GM23338 (cell line): ENCODE measurements around the gene CALCR. TPM values are rescaled to one million over a fixed set of nuclear protein-coding genes. Genes with fewer than 3 reads are reported as not detected.

Source experiments
- ATAC-seq: fragments of 200-7000 bp; cut with Tn5 transposase; 3 replicates; pipeline ENCODE4 v1.9.1; 2020
- DNase-seq: peaks from one replicate; pipeline ENCODE4 v3.0.0-alpha.2; 2015; ENCODE audit warnings: low spot score
- H2AFZ ChIP-seq: fragments of 200-600 bp; sonication (generic); 2 replicates; pipeline ENCODE4 v1.8.0; 2016; ENCODE audit warnings: antibody characterized with exemption, mild to moderate bottlenecking, moderate library complexity
- H3F3A ChIP-seq: fragments of 200-600 bp; sonication (generic); replicated peaks from 2 replicates; pipeline ENCODE4 v1.8.0; 2017; ENCODE audit warnings: antibody characterized with exemption, mixed run types, low read depth
- H3K27ac ChIP-seq: fragments of 200-600 bp; sonication (generic); 2 replicates; pipeline ENCODE4 v1.6.1; 2016; ENCODE audit warnings: low read depth
- H3K27me3 ChIP-seq: fragments of 200-600 bp; sonication (generic); 2 replicates; pipeline ENCODE4 v1.8.0; 2016; ENCODE audit warnings: mild to moderate bottlenecking, mixed run types, moderate library complexity; ENCODE audit not compliant: insufficient read depth
- H3K36me3 ChIP-seq: fragments of 200-600 bp; sonication (generic); 2 replicates; pipeline ENCODE4 v1.8.0; 2016; ENCODE audit warnings: mild to moderate bottlenecking; ENCODE audit not compliant: insufficient read depth
- H3K4me1 ChIP-seq: fragments of 200-600 bp; sonication (generic); 2 replicates; pipeline ENCODE4 v1.8.0; 2016; ENCODE audit warnings: mild to moderate bottlenecking, moderate library complexity; ENCODE audit not compliant: insufficient read depth
- H3K4me2 ChIP-seq: fragments of 200-600 bp; sonication (generic); 2 replicates; pipeline ENCODE4 v1.7.1; 2017; ENCODE audit warnings: mixed run types
- H3K4me3 ChIP-seq: fragments of 200-600 bp; sonication (generic); 2 replicates; pipeline ENCODE4 v1.6.1; 2016; ENCODE audit warnings: mixed run types
- H3K79me2 ChIP-seq: fragments of 200-600 bp; sonication (generic); replicated peaks from 2 replicates; pipeline ENCODE4 v1.8.0; 2017; ENCODE audit warnings: mild to moderate bottlenecking; ENCODE audit not compliant: insufficient read depth
- H3K9me2 ChIP-seq: fragments of 200-600 bp; sonication (generic); 2 replicates; pipeline ENCODE4 v1.8.0; 2017; ENCODE audit not compliant: insufficient read depth
- H4K20me1 ChIP-seq: fragments of 200-600 bp; sonication (generic); replicated peaks from 2 replicates; pipeline ENCODE4 v1.8.0; 2017; ENCODE audit warnings: mild to moderate bottlenecking; ENCODE audit not compliant: insufficient read depth
- H3K27ac Mint-ChIP-seq: 2 replicates; pipeline ENCODE4 v1.8.0; 2020; ENCODE audit warnings: inconsistent platforms, mild to moderate bottlenecking, moderate library complexity, mixed read lengths
- H3K27me3 Mint-ChIP-seq: 3 replicates; pipeline ENCODE4 v1.8.0; 2022; ENCODE audit warnings: low read depth, mild to moderate bottlenecking, moderate library complexity, mixed read lengths, inconsistent platforms; ENCODE audit not compliant: insufficient read depth, poor library complexity
- H3K36me3 Mint-ChIP-seq: 3 replicates; pipeline ENCODE4 v1.8.0; 2021; ENCODE audit warnings: low read depth, mild to moderate bottlenecking, inconsistent platforms, moderate library complexity, mixed read lengths
- H3K4me1 Mint-ChIP-seq: 3 replicates; pipeline ENCODE4 v1.8.0; 2020; ENCODE audit warnings: mild to moderate bottlenecking, inconsistent platforms, mixed read lengths
- H3K4me3 Mint-ChIP-seq: 3 replicates; pipeline ENCODE4 v1.8.0; 2021; ENCODE audit warnings: moderate library complexity, mild to moderate bottlenecking, inconsistent platforms, mixed read lengths
- H3K9me3 Mint-ChIP-seq: 3 replicates; pipeline ENCODE4 v1.8.0; 2020; ENCODE audit warnings: moderate library complexity, mild to moderate bottlenecking, inconsistent platforms, mixed read lengths
- EZH2 ChIP-seq: fragments of 200-600 bp; sonication (generic); IDR thresholded peaks from one replicate; pipeline ENCODE4 v1.8.0; 2017; ENCODE audit warnings: antibody characterized with exemption, mild to moderate bottlenecking, low read depth; ENCODE audit not compliant: unreplicated experiment
- POLR2AphosphoS5 ChIP-seq: IDR thresholded peaks from 2 replicates; pipeline ENCODE4 v1.6.1; 2016; ENCODE audit warnings: antibody characterized with exemption, low read depth
- STAT1 ChIP-seq: IDR thresholded peaks from one replicate; pipeline ENCODE4 v1.6.1; 2016; ENCODE audit warnings: antibody characterized with exemption; ENCODE audit not compliant: unreplicated experiment
- ZNF114 ChIP-seq: fragments of 250-450 bp; sonication (Bioruptor Pico); IDR thresholded peaks from 2 replicates; pipeline ENCODE4 v1.5.0; 2020; ENCODE audit warnings: mild to moderate bottlenecking, moderate library complexity
- ZNF331 ChIP-seq: fragments of 250-450 bp; sonication (Bioruptor Pico); IDR thresholded peaks from 2 replicates; pipeline ENCODE4 v1.5.0; 2020; ENCODE audit warnings: low read depth, mild to moderate bottlenecking, moderate library complexity
- ZNF462 ChIP-seq: fragments of 250-450 bp; sonication (Bioruptor Pico); IDR thresholded peaks from 2 replicates; pipeline ENCODE4 v1.5.0; 2020; ENCODE audit warnings: mild to moderate bottlenecking, moderate library complexity
- polyA plus RNA-seq: library from polyadenylated mRNA; unstranded; fragments of >200 nt; fragmentation: Nextera tagmentation; extraction: Ambion mirVana; gene quantifications from 2 replicates; pipeline ENCODE4 v1.2.1, GENCODE V29; 2016
- total RNA-seq: library from RNA; depleted of rRNA; stranded (reverse); fragments of >200 nt; shearing (Covaris generic); gene quantifications from 2 replicates; pipeline ENCODE4 v1.2.3, GENCODE V29; 2014
- TF ChIP-seq, protein P1 (sequence below), 2 experiments: fragments of 200-600 bp in 1 of 2; sonication (generic) in 1 of 2; conservative IDR thresholded peaks; 2 replicates each; pipeline versions ENCODE4 v1.5.1 to v1.6.1; 2016 to 2017; ENCODE audit warnings: antibody characterized with exemption in 2 of 2, low read depth in 2 of 2, mild to moderate bottlenecking in 2 of 2, moderate library complexity in 1 of 2

CALCR gene
- total and polyA plus RNA-seq, 2 experiments from 2014 or later = 0.32 to 1.6 TPM

DNA sequence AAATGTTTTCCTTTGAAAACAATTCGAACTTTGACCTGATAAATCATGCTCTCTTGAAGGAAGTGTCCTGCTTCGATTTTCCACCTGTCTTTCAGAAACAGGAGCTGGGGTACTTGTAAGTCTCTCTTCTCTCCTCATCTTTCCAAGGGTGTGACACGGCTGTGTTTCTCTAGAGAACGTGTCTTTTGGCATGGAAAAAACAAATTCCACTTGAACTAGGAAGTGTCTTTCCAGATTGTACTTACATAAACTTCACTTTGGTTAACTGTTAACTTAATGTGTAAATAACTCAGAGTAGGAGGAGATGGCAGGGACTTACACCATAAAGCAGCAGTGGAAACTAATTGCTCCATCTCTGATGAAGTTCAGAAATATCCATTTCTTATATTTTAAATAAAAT, 4.2 kb upstream of the CALCR start (continued):
- no peak for TF ChIP-seq ZNF462
- TF ChIP-seq STAT1 = no peak
- no peak for TF ChIP-seq ZNF331 (CRISPR knock-in tag)
- TF ChIP-seq, protein P1, sequence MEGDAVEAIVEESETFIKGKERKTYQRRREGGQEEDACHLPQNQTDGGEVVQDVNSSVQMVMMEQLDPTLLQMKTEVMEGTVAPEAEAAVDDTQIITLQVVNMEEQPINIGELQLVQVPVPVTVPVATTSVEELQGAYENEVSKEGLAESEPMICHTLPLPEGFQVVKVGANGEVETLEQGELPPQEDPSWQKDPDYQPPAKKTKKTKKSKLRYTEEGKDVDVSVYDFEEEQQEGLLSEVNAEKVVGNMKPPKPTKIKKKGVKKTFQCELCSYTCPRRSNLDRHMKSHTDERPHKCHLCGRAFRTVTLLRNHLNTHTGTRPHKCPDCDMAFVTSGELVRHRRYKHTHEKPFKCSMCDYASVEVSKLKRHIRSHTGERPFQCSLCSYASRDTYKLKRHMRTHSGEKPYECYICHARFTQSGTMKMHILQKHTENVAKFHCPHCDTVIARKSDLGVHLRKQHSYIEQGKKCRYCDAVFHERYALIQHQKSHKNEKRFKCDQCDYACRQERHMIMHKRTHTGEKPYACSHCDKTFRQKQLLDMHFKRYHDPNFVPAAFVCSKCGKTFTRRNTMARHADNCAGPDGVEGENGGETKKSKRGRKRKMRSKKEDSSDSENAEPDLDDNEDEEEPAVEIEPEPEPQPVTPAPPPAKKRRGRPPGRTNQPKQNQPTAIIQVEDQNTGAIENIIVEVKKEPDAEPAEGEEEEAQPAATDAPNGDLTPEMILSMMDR (conservative IDR thresholded peaks at IDR 0.05; ENCODE audit: low read depth in 2 of 2) = no peak
- TF ChIP-seq POLR2AphosphoS5 = no peak
- TF ChIP-seq ZNF114 (CRISPR knock-in tag) = no peak

DNA sequence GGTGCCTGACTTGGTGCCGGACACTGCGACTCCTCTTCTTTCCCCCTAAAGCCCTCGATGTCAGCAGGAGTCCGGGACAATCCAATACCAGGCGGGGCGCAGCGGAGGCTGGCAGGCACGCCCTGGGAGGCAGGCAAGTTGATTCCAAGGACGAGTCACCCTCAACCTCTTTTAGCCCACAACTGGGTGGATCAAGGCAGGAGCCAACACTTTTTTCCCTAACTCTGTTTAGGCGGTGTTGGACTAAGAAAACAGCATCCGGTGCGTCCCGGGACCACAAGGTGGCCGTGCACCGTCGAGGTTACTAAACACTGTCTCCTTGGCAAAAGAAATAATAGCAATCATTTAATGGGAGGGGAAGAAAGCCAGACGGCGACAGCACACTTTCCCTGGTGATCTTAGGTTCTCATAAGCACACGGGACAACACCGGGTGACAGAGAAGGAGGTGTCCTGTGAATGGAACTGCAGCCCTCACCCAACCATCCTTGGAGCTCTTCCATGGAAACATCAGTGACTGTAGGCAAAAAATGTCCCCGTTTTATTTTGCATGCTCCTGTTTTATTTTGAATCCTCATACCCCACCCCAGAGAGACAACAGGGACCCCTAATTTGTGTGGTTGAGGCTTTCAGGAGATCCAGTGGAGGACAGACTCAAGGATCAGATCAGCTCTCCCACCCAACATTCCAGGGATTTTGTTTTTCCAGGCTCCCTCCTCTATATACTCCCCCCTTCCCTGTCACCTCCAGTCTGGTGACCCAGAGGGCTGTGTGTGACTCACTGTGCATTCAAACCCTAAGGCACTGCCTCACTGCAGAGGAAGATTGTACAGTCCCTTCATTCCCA, 1.3 kb upstream of the CALCR start:
- peak; percentile 50 for DNase-seq

More for the DNA sequence above, 1.3 kb upstream of the CALCR start:
- H2AFZ ChIP-seq = peak overlapping the region; percentile 98
- Mint-ChIP-seq H3K27me3 (peaks cover 42% of the 10 kb centered on the region), H3K9me3 (no peaks in the 10 kb centered on the region), H3K4me3 (peak overlapping the region; percentile 82), H3K27ac (no peak overlapping the region), H3K36me3 (no peaks in the 10 kb centered on the region; the same call in 2 of the 3 replicates), H3K4me1 (peaks cover 14% of the 10 kb centered on the region)
- H4K20me1 ChIP-seq = no peaks in the 10 kb centered on the region; the same call in 1 of the 2 replicates
- no peaks in the 10 kb centered on the region for H3K9me2 ChIP-seq
- H3K27ac ChIP-seq = no peak overlapping the region
- no peaks in the 10 kb centered on the region for H3K79me2 ChIP-seq
- TF ChIP-seq ZNF114 (CRISPR knock-in tag) (no peak), EZH2 (peak; percentile 47)
- TF ChIP-seq, protein P1 (conservative IDR thresholded peaks at IDR 0.05; ENCODE audit: low read depth in 2 of 2) = peak in 1 of 2 experiments; percentile 18; a peak in 1 of 4 replicates
- no peaks in the 10 kb centered on the region; the same call in 1 of the 2 replicates for H3F3A ChIP-seq
- ATAC-seq = peak; percentile 46
- peak overlapping the region; percentile 93 for H3K4me2 ChIP-seq
- H3K4me3 ChIP-seq = peak overlapping the region; percentile 83
- peaks cover 5% of the 10 kb centered on the region; the same call in 1 of the 2 replicates for H3K4me1 ChIP-seq
- peaks cover 74% of the 10 kb centered on the region for H3K27me3 ChIP-seq
- no peaks in the 10 kb centered on the region for H3K36me3 ChIP-seq
